GM19372 (cell line): ENCODE measurements around the gene ETV7.

Experiments
- ATAC-seq: cut with Tn5 transposase; IDR thresholded peaks from one replicate; pipeline ENCODE4 v1.9.1; 2021; ENCODE audit warnings: mild to moderate bottlenecking, low read depth, moderate library complexity; ENCODE audit not compliant: unreplicated experiment

Gene ETV7

GRCh38 chr6:36327226-36327918 lies 60.1 kb downstream of the ETV7 start:
- ATAC-seq, result no peak

- no peak for ATAC-seq
Observed at GRCh38 chr6:36326356-36326995, 61.0 kb downstream of the ETV7 start.

GRCh38 chr6:36324715-36325114 lies 62.8 kb downstream of the ETV7 start:
- no peak for ATAC-seq

- ATAC-seq, result no peak
Observed at GRCh38 chr6:36324191-36324590, 63.3 kb downstream of the ETV7 start.

GRCh38 chr6:36323062-36323461 lies 64.4 kb downstream of the ETV7 start:
- no peak for ATAC-seq

GRCh38 chr6:36322591-36322990 lies 64.9 kb downstream of the ETV7 start:
- ATAC-seq, result no peak

GRCh38 chr6:36320475-36320874 lies 67.0 kb downstream of the ETV7 start:
- ATAC-seq, result no peak

GRCh38 chr6:36319821-36320220 lies 67.6 kb downstream of the ETV7 start:
- ATAC-seq, result no peak

- ATAC-seq, result no peak
Observed at GRCh38 chr6:36319436-36319762, 68.1 kb downstream of the ETV7 start.

GRCh38 chr6:36318690-36319435 lies 68.6 kb downstream of the ETV7 start:
- ATAC-seq, result no peak

GRCh38 chr6:36317623-36318022 lies 69.8 kb downstream of the ETV7 start:
- no peak for ATAC-seq
